OCI-LY3 (cell line): ENCODE measurements around the gene ASCL4.

ENCODE experiments used
- H2AFZ ChIP-seq: fragments of 200-600, 300-600 bp; shearing (Covaris generic); 2 replicates; pipeline ENCODE4 v1.6.0; 2014; ENCODE audit warnings: antibody characterized with exemption, low read depth, low read length
- H3K27ac ChIP-seq: fragments of 200-600, 300-600 bp; sonication (generic); 2 replicates; pipeline ENCODE4 v1.5.1; 2014; ENCODE audit warnings: mild to moderate bottlenecking, low read length, moderate library complexity, mixed read lengths
- H3K27me3 ChIP-seq: fragments of 200-600, 300-600 bp; sonication (generic); 2 replicates; pipeline ENCODE4 v1.6.1; 2014; ENCODE audit warnings: low read depth, low read length, mixed read lengths
- H3K36me3 ChIP-seq: fragments of 200-600, 300-600 bp; sonication (generic); replicated peaks from 2 replicates; pipeline ENCODE3; 2014; ENCODE audit warnings: low read depth, low read length, mixed read lengths
- H3K4me1 ChIP-seq: fragments of 300-600, 200-600 bp; sonication (generic); 2 replicates; pipeline ENCODE4 v1.6.1; 2014; ENCODE audit warnings: low read length, mixed read lengths
- H3K4me2 ChIP-seq: fragments of 200-600, 300-600 bp; sonication (generic); 2 replicates; pipeline ENCODE4 v1.6.1; 2014; ENCODE audit warnings: low read length, mixed read lengths
- H3K4me3 ChIP-seq: fragments of 300-600, 200-600 bp; sonication (generic); 2 replicates; pipeline ENCODE4 v1.5.1; 2014; ENCODE audit warnings: antibody characterized with exemption, mild to moderate bottlenecking, low read length, moderate library complexity
- H3K79me2 ChIP-seq: fragments of 300-600, 200-600 bp; shearing (Covaris generic); 2 replicates; pipeline ENCODE4 v1.6.1; 2014; ENCODE audit warnings: mild to moderate bottlenecking, low read length, mixed read lengths
- H3K9ac ChIP-seq: fragments of 300-600, 200-600 bp; shearing (Covaris generic); 2 replicates; pipeline ENCODE4 v1.6.0; 2014; ENCODE audit warnings: mild to moderate bottlenecking, low read length, moderate library complexity
- H3K9me3 ChIP-seq: fragments of 200-600, 300-600 bp; shearing (Covaris generic); 2 replicates; pipeline ENCODE4 v1.6.1; 2014; ENCODE audit warnings: low read length, mixed read lengths; ENCODE audit not compliant: insufficient read depth
- H4K20me1 ChIP-seq: fragments of 200-600, 300-600 bp; sonication (generic); 2 replicates; pipeline ENCODE4 v1.6.1; 2016; ENCODE audit warnings: low read length, mixed read lengths; ENCODE audit not compliant: insufficient read depth
- CTCF ChIP-seq: fragments of 200-600, 300-600 bp; sonication (generic); IDR thresholded peaks from 2 replicates; pipeline ENCODE4 v1.5.1; 2014; ENCODE audit warnings: antibody characterized with exemption, low read length, low read depth
- EZH2phosphoT487 ChIP-seq: fragments of 200-600 bp; shearing (Covaris generic); IDR thresholded peaks from 2 replicates; pipeline ENCODE4 v1.6.1; 2018; ENCODE audit warnings: antibody characterized with exemption, mixed run types, low read depth

Gene ASCL4

GRCh38 chr12:107783406-107784376 lies 9.2 kb downstream of the ASCL4 start:
- Histone ChIP-seq H3K4me1 (peaks cover 51% of the 10 kb centered on the region), H2AFZ (no peak overlapping the region), H3K9ac (no peak overlapping the region), H3K79me2 (no peaks in the 10 kb centered on the region), H3K36me3 (no peaks in the 10 kb centered on the region), H4K20me1 (no peaks in the 10 kb centered on the region), H3K9me3 (no peaks in the 10 kb centered on the region), H3K27me3 (peaks cover 34% of the 10 kb centered on the region), H3K4me3 (no peak overlapping the region), H3K27ac (no peak overlapping the region), H3K4me2 (peak overlapping the region; percentile 33)
- TF ChIP-seq CTCF (no peak), EZH2phosphoT487 (no peak)

GRCh38 chr12:107788281-107788680 lies 13.8 kb downstream of the ASCL4 start:
- H3K4me1 ChIP-seq = peaks cover 31% of the 10 kb centered on the region
- H3K36me3 ChIP-seq = no peaks in the 10 kb centered on the region
- H3K27me3 ChIP-seq = peaks cover 10% of the 10 kb centered on the region; the same call in 1 of the 2 replicates
- no peak overlapping the region for H2AFZ ChIP-seq
- no peak overlapping the region for H3K4me3 ChIP-seq
- TF ChIP-seq EZH2phosphoT487 (no peak), CTCF (no peak)
- H3K4me2 ChIP-seq = no peak overlapping the region
- no peaks in the 10 kb centered on the region for H3K79me2 ChIP-seq
- no peaks in the 10 kb centered on the region for H4K20me1 ChIP-seq
- H3K9ac ChIP-seq = no peak overlapping the region
- H3K9me3 ChIP-seq = peaks cover 3% of the 10 kb centered on the region; the same call in 1 of the 2 replicates
- no peak overlapping the region for H3K27ac ChIP-seq

- H3K79me2 ChIP-seq = no peaks in the 10 kb centered on the region
- peaks cover 25% of the 10 kb centered on the region for H3K4me1 ChIP-seq
- no peak overlapping the region for H2AFZ ChIP-seq
- H3K4me3 ChIP-seq = no peak overlapping the region
- no peaks in the 10 kb centered on the region for H3K36me3 ChIP-seq
- peaks cover 3% of the 10 kb centered on the region; the same call in 1 of the 2 replicates for H3K9me3 ChIP-seq
- no peak overlapping the region for H3K27ac ChIP-seq
- H4K20me1 ChIP-seq = no peaks in the 10 kb centered on the region
- H3K27me3 ChIP-seq = peaks cover 4% of the 10 kb centered on the region; the same call in 1 of the 2 replicates
- no peak for TF ChIP-seq CTCF
- TF ChIP-seq EZH2phosphoT487 = no peak
- H3K4me2 ChIP-seq = no peak overlapping the region
- no peak overlapping the region for H3K9ac ChIP-seq
Observed at GRCh38 chr12:107788690-107789458, 14.4 kb downstream of the ASCL4 start.
